SK-N-DZ (cell line): ENCODE measurements around the gene COL18A1.
"Not testable (repeated sequence)": the region's sequence is repeated elsewhere in the genome, so short reads cannot be mapped to it uniquely, and the experiment has no call there.

Experiments used
- DNase-seq: peaks from one replicate; pipeline ENCODE4 v3.0.0-alpha.2; 2015; ENCODE audit warnings: low spot score

The COL18A1 gene

DNA sequence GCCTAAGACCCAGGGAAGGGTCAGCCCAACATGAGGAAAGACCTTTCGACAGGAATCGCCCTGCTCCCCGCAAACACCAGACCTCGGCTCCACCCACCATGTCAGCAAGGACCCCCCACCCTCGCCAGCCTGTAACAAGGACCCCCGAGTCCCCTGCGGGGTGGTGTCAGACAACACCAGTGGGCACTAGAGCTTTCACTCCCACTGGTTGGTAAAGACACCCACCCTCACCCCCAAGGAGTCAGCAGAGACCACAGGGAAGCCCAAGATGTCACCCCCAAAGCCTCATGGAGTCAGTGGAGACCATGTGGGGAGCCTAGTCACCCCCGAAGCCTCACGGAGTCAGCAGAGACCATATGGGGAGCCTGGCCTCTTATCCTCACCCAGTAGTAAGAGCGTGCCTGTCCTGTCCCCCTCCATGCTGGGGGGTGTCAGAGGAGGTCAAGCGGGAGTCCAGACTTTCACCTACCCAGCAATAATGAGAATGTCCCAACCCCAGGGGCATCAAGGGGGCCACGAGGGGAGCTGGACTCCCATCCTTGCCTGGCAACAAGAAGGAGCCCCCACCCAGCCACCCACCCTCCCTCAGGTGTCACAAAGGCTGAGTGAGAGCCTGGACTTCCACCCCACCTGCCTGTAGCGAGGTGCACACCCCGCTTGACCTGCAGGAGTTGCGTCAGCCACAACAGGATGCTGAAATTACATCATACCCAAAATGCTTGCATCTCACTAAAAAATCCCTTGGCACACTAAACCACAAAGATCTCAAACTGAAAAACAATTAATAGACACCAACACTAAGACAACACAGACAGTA lies 112.5 kb downstream of the COL18A1 start:
- no peak for DNase-seq

DNA sequence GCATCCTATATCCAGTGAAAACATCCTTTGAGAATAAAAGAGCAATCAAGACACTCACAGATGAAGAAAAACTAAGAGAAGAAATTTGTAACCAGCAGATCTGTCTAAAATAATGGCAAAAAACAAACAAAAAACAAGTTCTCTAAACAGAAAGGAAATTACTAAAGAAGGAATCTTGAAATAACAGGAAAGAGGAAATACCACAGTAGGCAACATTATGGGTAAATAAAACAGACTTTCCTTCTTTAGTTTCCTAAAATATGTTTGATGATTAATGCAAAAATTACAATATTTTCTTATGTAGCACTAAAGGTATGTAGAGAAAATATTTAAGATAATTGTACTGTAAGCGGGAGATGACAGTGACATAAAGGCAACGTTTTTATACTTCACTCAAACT lies 113.8 kb downstream of the COL18A1 start:
- no peak for DNase-seq

DNA sequence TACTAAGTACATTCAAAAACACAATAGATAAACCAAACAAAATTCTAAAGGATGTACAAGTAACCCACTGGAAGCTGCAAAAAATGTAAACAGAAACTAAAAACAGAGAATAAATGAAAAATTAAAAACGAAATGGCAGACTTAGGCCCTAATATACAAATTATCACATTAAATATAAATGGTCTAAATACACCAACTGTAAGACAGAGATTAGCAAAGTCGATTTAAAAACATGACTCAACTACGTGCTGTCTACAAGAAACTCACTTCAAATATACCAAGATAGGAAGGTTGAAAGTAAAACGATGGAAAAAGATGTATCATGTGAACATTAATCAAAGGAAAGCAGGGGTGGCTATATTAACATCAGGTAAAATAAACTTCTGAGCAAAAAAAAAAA lies 114.2 kb downstream of the COL18A1 start:
- DNase-seq, result no peak

GRCh38 chr21:45521241-45521640 lies 116.3 kb downstream of the COL18A1 start:
- no peak for DNase-seq

- no peak for DNase-seq
Observed at GRCh38 chr21:45522381-45522780, 117.4 kb downstream of the COL18A1 start.

GRCh38 chr21:45522986-45523385 lies 118.0 kb downstream of the COL18A1 start:
- DNase-seq, result no peak

DNA sequence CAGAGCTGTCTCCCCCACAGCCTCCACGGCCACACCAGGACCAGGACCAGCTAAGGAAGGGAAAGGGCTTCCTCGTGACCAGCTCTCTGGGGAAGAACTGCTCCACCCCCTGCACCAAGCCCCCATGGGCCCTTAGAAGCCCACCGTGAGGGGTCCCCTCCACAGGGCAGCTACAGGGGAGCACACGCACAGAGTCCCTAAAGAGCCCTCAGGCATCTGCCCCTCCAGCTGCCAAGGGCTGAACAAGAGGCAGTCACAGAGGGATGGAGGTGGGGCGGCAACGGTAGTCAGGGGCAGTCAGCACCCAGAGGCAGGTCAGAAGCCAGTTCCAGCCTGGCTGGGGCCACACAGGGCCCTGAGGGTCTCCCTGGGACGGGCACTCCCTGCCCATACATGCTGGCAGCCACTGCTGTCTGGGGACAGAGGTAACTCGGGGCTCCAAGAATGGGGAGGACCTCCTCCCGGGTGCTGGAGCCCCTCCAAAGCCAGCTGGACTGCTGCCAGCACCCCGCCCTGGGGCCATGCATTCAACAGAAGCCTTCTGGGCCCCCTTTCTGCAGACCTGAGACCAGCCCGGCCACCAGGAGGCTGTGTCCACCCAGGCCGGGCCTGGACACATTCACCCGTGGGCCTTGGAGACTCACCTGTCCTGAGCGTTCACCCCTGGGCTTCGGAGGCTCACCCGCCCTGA lies 118.6 kb downstream of the COL18A1 start:
- no peak for DNase-seq

DNA sequence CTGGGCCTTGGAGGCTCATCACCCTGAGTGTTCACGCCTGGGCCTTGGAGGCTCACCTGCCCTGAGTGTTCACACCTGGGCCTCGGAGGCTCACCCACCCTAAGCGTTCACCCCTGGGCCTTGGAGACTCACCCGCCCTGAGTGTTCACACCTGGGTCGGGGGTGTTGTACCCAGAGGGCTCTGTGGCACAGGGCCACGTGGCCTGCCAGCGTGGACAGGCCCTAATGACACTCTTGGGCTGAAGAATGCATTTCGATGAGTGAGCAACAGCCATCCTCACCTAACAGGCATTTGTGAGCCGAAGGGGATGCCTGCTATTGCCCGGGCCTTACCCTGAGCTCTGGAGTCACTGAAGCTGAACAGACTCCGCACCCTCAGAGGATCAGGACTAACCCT lies 119.8 kb downstream of the COL18A1 start:
- no peak for DNase-seq

GRCh38 chr21:45525153-45525909 lies 120.4 kb downstream of the COL18A1 start:
- DNase-seq, result no peak

GRCh38 chr21:45525910-45526306 lies 120.9 kb downstream of the COL18A1 start:
- DNase-seq, result no peak

GRCh38 chr21:45527151-45527999 lies 122.4 kb downstream of the COL18A1 start:
- DNase-seq, result not testable (repeated sequence)

DNA sequence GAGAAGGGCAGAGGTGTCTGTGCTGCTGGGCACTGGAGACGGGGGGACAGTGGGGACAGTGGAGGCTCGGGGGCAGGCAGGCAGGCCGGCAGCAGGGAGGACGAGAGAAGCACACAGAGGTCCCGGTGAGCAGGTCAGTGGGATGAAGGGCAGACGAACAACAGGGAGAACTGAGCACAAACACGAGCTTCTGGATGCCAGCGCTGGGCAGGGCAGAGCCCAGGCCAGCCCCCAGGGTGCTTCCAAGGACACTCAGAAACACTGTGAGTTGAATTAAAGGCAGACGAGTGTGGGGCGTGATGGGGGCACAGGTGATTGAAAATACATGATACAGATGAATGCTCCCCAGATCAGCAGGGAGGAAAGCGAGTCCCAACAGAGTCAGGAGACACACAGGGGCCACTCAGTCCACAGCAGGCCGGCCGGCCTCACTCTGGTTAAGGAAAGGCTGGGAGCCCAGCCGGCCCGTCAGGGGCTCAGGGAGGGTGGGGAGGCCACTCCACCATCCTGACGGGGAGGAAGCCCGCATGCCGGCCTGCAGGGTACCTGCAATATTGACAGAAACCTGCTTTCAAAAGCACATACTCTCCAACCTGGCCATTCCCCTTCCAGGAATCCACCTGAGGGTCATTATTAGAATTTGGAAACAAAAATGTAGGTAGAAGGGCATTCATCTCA lies 123.2 kb downstream of the COL18A1 start:
- no peak for DNase-seq

DNA sequence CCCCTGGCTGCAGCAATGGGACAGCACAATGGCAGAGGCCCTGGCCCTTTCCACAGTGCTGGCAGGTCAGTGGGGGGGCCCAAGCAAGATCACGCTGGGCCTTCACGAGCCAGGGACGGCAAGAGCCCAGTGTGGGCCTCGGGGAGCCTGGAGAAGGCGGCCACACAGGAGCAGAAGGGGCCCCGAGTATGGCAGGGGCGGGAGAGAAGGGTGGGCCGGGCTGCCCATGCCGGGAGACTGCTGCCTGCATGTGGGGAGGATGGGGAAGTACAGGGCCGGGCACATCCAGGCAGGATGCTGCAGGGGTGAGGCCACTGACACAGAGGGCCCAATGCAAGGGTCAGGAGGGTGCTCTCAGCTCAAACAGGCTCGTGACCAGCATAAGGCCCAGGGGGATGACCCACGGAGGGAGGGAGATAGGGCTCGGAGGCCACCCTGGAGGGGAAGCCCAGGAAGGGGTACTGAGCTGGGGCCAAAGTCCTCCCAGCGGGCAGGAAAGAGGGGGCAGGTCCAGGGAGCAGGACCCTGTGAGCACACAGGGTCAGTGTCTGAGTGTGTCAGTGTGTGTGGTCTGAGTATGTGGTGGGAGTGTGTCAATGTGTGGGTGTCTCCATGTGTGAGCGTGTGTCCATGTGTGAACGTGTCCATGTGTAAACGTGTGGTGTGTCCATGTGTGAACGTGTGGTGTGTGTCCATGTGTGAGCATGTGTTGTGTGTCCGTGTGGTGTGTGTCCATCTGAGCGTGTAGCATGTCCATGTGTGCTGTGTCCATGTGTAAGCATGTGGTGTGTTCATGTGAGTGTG lies 124.2 kb downstream of the COL18A1 start:
- DNase-seq, result no peak

GRCh38 chr21:45529785-45530422 lies 124.9 kb downstream of the COL18A1 start:
- no peak for DNase-seq

DNA sequence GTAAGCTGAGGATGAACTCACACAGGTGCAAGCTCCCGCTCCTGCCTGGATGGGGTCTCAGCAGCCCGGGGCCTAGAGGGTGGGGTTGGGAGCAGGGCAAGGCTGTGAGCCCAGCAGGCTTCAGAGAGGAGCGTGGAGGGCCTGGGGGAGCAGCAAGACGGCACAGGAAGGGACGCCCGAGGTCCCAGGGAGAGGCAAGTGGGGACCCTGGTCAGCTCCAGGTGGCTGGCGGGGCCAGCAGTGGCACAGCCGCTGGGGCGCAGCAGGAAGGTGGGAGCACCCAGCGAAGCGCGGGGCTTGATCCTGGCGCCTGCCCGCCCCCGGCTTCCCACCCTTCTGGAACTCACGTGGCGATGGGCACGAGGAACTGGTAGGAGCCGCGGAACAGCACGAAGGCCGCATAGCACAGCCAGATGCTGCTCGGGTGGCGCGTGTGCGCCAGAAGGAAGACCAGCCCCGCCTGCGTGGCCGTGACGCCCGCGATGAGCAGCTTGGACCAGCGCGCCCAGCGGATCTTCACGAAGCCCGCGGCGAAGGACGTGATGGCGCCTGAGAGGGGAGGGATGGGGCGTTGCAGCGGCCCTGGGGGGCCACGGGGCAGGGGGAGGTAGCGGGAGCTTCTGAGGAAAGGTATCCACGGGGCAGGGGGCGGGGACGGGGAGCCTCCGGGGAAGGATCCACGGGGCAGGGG lies 125.6 kb downstream of the COL18A1 start:
- DNase-seq, result no peak

DNA sequence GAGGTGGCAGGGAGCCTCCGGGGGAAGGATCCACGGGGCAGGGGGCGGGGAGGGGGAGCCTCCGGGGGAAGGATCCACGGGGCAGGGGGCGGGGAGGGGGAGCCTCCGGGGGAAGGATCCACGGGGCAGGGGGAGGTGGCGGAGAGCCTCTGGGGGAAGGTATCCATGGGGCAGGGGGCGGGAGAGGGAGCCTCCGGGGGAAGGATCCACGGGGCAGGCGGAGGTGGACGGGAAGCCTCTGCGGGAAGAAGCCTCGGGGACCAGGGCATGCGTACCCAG lies 126.1 kb downstream of the COL18A1 start:
- DNase-seq, result not testable (repeated sequence)

GRCh38 chr21:45531393-45532215 lies 126.6 kb downstream of the COL18A1 start:
- DNase-seq, result no peak

DNA sequence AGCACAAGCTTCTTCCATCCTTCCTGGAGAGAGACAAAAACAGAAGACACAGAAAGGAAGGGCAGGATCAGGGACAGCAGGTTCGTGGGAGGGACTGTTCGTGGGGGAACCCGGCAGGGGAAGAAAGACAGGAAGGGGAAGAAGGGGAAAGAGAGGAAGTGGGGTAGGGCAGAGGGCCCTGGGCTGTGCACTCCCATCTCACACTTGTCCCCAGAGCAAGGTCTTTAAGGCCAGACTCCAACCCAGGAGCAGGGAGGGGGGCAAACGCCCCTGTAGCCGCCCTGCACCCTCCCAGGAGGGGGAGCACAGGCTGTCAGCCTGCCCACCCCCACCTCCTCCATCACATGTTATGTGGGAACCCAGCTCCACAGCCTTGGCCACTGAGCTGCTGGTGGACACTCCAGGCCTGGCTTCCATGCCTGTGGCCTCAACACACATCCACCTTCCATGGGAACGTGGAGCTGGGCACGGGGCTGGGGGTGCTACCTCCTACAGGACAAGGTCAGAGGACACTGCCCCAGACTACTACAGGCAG lies 127.9 kb downstream of the COL18A1 start:
- DNase-seq, result no peak
